Adrenal gland (tissue), 5 donors: ENCODE measurements around the gene SLF2.

Experiments used
- POLR2A ChIP-seq, 2 donors: fragments of 450-650 bp; IDR thresholded peaks; one replicate each; pipeline ENCODE4 v1.6.1; 2017; ENCODE audit warnings: antibody characterized with exemption in 2 of 2, mild to moderate bottlenecking in 2 of 2, moderate library complexity in 1 of 2
- TF ChIP-seq, protein P1 (sequence below), 6 experiments: fragments of 450-650 bp in 4 of 6; fragments of 200-600 bp in 2 of 6; sonication (generic) in 1 of 6; IDR thresholded peaks; 1 replicate in 5 of 6; 2 replicates in 1 of 6; pipeline versions ENCODE4 v1.5.1 to v1.8.0; 2016 to 2021; ENCODE audit warnings: antibody characterized with exemption in 6 of 6, mild to moderate bottlenecking in 2 of 6, moderate library complexity in 1 of 6
- donor health status: DM: no; HTN: no; CAD: no.

DNA sequence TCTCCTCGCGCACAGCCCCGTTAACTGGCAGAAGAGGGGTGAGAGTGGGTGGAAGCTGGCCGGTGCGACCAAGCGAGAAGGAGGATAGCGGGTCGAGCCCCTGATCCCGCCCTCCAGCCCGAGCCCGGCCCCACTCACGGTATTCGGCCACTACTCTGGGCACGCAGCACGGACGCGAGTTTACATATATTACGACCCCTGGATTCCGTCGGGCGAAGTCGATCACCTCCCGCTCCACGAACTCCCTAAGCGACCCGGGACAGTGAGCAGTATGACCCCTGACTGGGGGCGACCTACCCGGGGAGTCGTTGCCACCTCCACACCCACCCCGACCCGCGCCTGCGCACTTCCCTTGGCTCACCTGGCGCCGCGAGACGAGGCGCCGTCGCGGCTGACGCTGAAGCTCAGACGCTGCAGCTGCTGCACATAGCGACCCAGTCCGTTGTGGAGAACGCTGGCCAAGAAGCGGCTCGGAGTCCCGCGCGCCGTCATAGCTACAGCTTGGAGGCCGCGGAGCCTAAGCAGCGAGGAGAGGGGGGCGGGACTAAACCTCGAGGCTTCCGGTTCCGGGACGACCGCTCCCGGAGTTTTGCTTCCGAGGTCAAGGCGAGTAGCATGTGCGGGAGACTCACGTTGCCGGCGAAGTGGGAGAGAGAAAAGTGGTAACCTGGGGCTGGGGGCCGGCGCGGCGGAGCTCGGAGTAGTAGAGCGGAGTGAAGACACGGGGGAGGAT is 74.4 kb downstream of the SLF2 start, which contains the start of the genes MRPL43 and TWNK:
- TF ChIP-seq, protein P1, sequence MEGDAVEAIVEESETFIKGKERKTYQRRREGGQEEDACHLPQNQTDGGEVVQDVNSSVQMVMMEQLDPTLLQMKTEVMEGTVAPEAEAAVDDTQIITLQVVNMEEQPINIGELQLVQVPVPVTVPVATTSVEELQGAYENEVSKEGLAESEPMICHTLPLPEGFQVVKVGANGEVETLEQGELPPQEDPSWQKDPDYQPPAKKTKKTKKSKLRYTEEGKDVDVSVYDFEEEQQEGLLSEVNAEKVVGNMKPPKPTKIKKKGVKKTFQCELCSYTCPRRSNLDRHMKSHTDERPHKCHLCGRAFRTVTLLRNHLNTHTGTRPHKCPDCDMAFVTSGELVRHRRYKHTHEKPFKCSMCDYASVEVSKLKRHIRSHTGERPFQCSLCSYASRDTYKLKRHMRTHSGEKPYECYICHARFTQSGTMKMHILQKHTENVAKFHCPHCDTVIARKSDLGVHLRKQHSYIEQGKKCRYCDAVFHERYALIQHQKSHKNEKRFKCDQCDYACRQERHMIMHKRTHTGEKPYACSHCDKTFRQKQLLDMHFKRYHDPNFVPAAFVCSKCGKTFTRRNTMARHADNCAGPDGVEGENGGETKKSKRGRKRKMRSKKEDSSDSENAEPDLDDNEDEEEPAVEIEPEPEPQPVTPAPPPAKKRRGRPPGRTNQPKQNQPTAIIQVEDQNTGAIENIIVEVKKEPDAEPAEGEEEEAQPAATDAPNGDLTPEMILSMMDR (IDR thresholded peaks at IDR 0.05) = no peak
- peak; percentile 9 to 52 for TF ChIP-seq POLR2A (IDR thresholded peaks at IDR 0.05)
